ENCODE measurements around the gene NFIC.

Gene NFIC

GRCh38 chr19:3387645-3388589, 21.5 kb downstream of the NFIC start:
- TF ChIP-seq GATA2 (IDR thresholded peaks at IDR 0.05; ENCODE audit: low read depth, low read length) (no peak), GATA3 (IDR thresholded peaks at IDR 0.05; ENCODE audit: low read depth, low read length) (no peak)

GRCh38 chr19:3389446-3389778, 23.0 kb downstream of the NFIC start:
- TF ChIP-seq GATA2 (IDR thresholded peaks at IDR 0.05; ENCODE audit: low read depth, low read length) = no peak
- no peak for TF ChIP-seq GATA3 (IDR thresholded peaks at IDR 0.05; ENCODE audit: low read depth, low read length)

GRCh38 chr19:3389876-3390371, 23.5 kb downstream of the NFIC start:
- TF ChIP-seq GATA3 (IDR thresholded peaks at IDR 0.05; ENCODE audit: low read depth, low read length) = no peak
- no peak for TF ChIP-seq GATA2 (IDR thresholded peaks at IDR 0.05; ENCODE audit: low read depth, low read length)

- TF ChIP-seq GATA2 (IDR thresholded peaks at IDR 0.05; ENCODE audit: low read depth, low read length) = no peak
- TF ChIP-seq GATA3 (IDR thresholded peaks at IDR 0.05; ENCODE audit: low read depth, low read length) = no peak
These were observed 26.1 kb downstream of the NFIC start for GRCh38 chr19:3392480-3392879.

GRCh38 chr19:3396881-3397265, 30.5 kb downstream of the NFIC start:
- TF ChIP-seq GATA2 (IDR thresholded peaks at IDR 0.05; ENCODE audit: low read depth, low read length) (no peak), GATA3 (IDR thresholded peaks at IDR 0.05; ENCODE audit: low read depth, low read length) (no peak)

DNA sequence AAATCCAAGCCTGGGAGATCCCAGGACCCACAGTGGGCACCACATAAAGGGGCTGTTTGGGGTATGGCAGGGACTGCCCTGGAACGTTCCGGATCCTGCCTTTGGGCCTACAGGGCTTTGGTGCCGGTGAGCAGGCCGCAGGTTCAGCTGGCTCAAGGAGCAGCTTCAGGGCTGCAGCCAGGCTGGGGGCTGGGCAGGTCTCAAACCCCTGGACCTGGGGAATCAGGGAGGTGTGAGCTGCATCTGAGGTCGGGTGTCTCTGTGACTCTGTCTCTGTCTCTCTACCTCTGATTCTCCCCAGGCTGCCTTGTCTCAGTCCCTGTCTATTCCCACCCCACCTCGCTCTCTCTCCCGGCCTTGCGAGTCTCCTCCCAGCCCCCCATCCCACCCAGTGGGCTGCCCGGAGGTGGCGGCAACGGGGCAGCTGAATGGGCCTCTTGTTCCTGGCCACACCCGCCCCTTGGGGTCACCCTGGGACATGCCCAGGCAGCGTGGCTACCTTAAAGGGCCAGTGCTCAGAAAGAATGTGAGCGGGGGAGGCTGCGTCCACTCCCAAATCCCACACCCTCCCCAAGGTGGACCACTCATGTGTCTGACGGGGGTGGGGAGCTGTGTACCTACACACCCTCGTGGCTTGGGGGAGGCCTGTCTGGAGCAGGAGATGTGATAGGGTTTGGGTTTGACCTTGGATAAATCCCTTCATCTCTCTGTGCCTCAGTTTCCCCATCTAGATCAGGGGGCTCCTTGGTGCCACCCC, 31.1 kb downstream of the NFIC start:
- TF ChIP-seq GATA2 (IDR thresholded peaks at IDR 0.05; ENCODE audit: low read depth, low read length) = no peak
- TF ChIP-seq GATA3 (IDR thresholded peaks at IDR 0.05; ENCODE audit: low read depth, low read length) = no peak

- no peak for TF ChIP-seq GATA3 (IDR thresholded peaks at IDR 0.05; ENCODE audit: low read depth, low read length)
- TF ChIP-seq GATA2 (IDR thresholded peaks at IDR 0.05; ENCODE audit: low read depth, low read length) = no peak
These were observed 31.9 kb downstream of the NFIC start for GRCh38 chr19:3398114-3398899.

DNA sequence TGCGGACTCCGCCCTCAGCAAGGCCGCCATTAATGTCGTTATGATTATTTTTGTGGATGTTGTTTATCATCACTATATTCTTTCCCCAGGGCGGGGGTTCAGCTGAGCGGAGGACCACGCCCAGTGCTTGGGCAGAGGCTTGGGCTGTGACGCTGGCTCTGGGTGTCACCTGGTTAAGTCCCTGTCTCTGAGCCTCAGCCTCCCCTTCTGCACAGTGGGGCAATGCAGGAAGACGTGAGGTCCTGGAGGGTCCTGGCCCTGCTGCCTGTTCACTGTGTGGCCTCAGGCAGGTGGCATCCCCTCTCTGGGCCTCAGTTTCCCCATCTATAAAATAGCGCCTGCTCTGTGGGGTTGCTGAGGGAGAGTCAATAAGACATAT, 32.5 kb downstream of the NFIC start:
- TF ChIP-seq GATA3 (IDR thresholded peaks at IDR 0.05; ENCODE audit: low read depth, low read length) (no peak), GATA2 (IDR thresholded peaks at IDR 0.05; ENCODE audit: low read depth, low read length) (no peak)

DNA sequence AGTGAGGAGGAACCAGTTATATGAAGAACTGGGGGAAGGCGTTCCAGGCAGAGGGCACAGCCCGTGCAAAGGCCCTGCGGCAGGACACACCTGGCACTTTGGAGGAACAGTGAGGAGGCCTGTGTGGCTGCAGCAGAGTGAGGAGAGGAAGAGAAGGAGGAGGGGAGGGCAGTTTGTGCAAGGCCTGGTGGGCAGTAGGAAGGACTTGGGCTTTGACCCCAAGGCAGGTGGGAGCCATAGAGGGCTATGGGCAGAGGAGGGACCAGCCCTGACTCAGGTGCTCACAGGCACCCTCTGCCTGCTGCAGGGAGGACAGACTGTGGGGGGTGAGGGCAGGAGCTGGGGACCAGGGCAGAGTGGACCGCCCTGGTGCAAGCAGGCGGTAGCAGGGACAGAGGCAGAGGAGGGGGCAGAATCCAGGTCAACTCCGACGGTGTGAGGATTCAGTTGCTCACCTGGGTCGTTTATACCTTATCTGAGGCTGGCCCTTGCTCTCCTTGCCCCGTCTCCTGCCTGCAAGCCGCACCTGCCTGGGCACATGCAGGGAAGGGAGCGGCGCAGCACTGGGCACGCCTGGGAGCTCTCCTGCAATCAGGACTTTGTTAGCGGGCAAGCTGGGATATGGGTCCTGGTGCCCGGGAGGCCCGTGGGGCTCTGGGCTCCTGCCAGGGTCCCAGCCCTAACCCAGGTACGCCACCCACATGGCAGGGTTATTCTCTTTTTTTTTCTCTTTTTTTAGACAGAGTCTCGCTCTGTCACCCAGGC, 34.8 kb downstream of the NFIC start:
- TF ChIP-seq GATA2 (IDR thresholded peaks at IDR 0.05; ENCODE audit: low read depth, low read length) (no peak), GATA3 (IDR thresholded peaks at IDR 0.05; ENCODE audit: low read depth, low read length) (no peak)

DNA sequence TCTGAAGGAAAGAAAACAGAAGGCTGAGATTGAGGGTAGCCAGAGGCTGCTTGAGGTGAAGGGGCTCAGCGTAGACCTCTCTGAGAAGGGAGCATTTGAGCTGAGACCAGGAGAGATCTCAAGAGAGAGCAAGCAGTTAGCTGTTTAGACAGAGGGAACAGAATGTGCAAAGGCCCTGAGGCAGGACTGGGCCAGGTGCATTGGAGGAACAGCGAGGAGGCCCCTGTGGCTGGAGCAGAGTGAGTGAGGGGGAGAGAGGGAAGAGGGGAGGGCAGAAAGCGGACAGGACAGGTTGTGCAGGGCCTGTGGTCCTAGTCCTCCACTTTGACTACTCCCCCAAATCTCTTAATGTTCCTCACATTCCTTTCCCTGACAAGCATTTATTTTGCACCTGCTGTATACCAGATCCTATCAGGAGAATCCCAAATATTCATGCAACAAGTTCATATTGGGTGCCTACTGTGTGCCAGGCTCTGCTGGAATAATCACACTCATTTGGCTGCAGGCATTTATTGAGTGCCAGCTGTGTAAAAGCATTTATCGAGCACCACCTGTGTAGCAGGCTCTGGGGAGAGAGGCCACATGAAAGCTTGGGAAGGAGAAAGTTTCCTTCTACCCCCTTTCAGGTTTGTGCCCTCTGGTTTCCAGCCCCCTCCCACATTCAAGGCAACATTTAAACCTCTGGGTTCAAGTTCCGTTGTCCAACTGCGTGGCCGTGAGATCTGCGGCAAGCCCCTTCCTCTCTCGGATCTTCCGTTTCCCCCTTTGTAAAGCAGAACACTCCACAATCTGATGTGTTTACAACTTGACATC, 36.5 kb downstream of the NFIC start:
- no peak for TF ChIP-seq GATA3 (IDR thresholded peaks at IDR 0.05; ENCODE audit: low read depth, low read length)
- TF ChIP-seq GATA2 (IDR thresholded peaks at IDR 0.05; ENCODE audit: low read depth, low read length) = no peak

- no peak for TF ChIP-seq GATA3 (IDR thresholded peaks at IDR 0.05; ENCODE audit: low read depth, low read length)
- no peak for TF ChIP-seq GATA2 (IDR thresholded peaks at IDR 0.05; ENCODE audit: low read depth, low read length)
These were observed 37.3 kb downstream of the NFIC start for GRCh38 chr19:3403489-3404323.

Measured in SH-SY5Y (cell line).